NCI-H146 treated with DMSO at 0.1 percent for 48 hours (cell line): ENCODE results near the gene GGA2.

Source experiments
- DNase-seq: peaks from one replicate; lab custom pipeline; 2025; ENCODE audit not compliant: unreplicated experiment; lab: John Stamatoyannopoulos, UW

GGA2 gene

GRCh38 chr16:23423496-23424049, 86.7 kb downstream of the GGA2 start:
- peak; percentile 27 for DNase-seq

GRCh38 chr16:23420011-23420410, 90.3 kb downstream of the GGA2 start:
- no peak for DNase-seq

- no peak for DNase-seq
These were observed 93.5 kb downstream of the GGA2 start for GRCh38 chr16:23416816-23417215.

GRCh38 chr16:23414731-23415130, 95.6 kb downstream of the GGA2 start:
- DNase-seq = no peak
